KMS-11 (cell line): ENCODE measurements around the gene WBP11.

Experiments used
- H2AFZ ChIP-seq: fragments of 200-600 bp; sonication (generic); 2 replicates; pipeline ENCODE4 v1.6.1; 2016; ENCODE audit warnings: antibody characterized with exemption, mixed run types, low read depth
- H3K27ac ChIP-seq: fragments of 200-600 bp; sonication (generic); 2 replicates; pipeline ENCODE4 v1.6.1; 2016; ENCODE audit warnings: mild to moderate bottlenecking, mixed run types
- H3K27me3 ChIP-seq: fragments of 200-600 bp; sonication (generic); 2 replicates; pipeline ENCODE4 v1.6.1; 2017; ENCODE audit warnings: mild to moderate bottlenecking, low read depth, mixed run types, moderate library complexity; ENCODE audit not compliant: insufficient read depth
- H3K36me3 ChIP-seq: fragments of 200-600 bp; sonication (generic); 2 replicates; pipeline ENCODE4 v1.6.1; 2017; ENCODE audit warnings: mild to moderate bottlenecking, mixed run types; ENCODE audit not compliant: insufficient read depth
- H3K4me1 ChIP-seq: fragments of 200-600 bp; sonication (generic); 2 replicates; pipeline ENCODE4 v1.6.1; 2016; ENCODE audit warnings: mild to moderate bottlenecking, low read depth, mixed run types; ENCODE audit not compliant: poor library complexity, severe bottlenecking
- H3K4me2 ChIP-seq: fragments of 200-600 bp; sonication (generic); 2 replicates; pipeline ENCODE4 v1.7.0; 2016; ENCODE audit warnings: mild to moderate bottlenecking, mixed run types
- H3K4me3 ChIP-seq: fragments of 200-600 bp; sonication (generic); IDR thresholded peaks from 2 replicates; pipeline ENCODE4 v1.6.1; 2017; ENCODE audit warnings: low read depth, low read length, mixed read lengths; ENCODE audit not compliant: insufficient read depth
- H3K79me2 ChIP-seq: fragments of 200-600 bp; sonication (generic); 2 replicates; pipeline ENCODE4 v1.6.1; 2016; ENCODE audit warnings: low read depth, mixed run types; ENCODE audit not compliant: insufficient read depth
- H3K9ac ChIP-seq: fragments of 200-600 bp; sonication (generic); 2 replicates; pipeline ENCODE4 v1.6.1; 2016; ENCODE audit warnings: mild to moderate bottlenecking, mixed run types
- H4K20me1 ChIP-seq: fragments of 200-600 bp; sonication (generic); 2 replicates; pipeline ENCODE4 v1.6.1; 2016; ENCODE audit warnings: mild to moderate bottlenecking, mixed run types; ENCODE audit not compliant: insufficient read depth
- TF ChIP-seq, protein P1 (sequence below): fragments of 200-600 bp; sonication (generic); conservative IDR thresholded peaks from 2 replicates; pipeline ENCODE4 v1.6.1; 2017; ENCODE audit warnings: low read depth, mild to moderate bottlenecking, antibody characterized with exemption, low read length, moderate library complexity, mixed read lengths

Gene WBP11

DNA sequence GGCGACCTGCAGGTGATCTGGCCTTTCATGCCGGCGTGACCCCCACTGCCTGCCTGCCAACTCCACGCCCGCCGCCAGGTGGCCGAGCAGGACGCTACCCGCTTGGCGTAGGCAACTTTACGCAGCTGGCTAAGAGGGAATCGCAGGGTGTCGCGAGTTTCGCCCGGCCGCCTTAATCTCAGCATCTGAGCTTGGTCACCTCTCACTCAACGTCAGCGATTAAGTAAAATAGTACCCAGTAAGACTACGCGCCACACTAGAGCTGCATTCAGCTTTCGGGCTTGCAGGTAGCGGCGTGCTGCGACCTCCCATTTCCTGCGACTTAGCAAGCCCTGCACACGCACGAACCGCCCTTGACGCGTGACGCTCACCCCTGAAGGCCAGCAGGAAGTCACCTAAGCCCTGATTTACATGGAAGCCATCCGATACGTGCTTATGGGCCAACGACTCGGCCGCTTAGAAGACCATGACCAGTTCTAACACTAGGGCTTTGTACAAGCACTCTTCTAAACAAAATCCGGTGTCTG, 33.2 kb downstream of the WBP11 start:
- H3K4me3 ChIP-seq = no peak overlapping the region
- peak overlapping the region; percentile 90; the same call in 1 of the 2 replicates for H3K4me2 ChIP-seq
- H3K79me2 ChIP-seq = peaks cover 15% of the 10 kb centered on the region; the same call in 1 of the 2 replicates
- peaks cover 19% of the 10 kb centered on the region for H3K4me1 ChIP-seq
- H3K36me3 ChIP-seq = no peaks in the 10 kb centered on the region
- H3K27me3 ChIP-seq = no peaks in the 10 kb centered on the region
- H3K9ac ChIP-seq = peak overlapping the region; percentile 97
- TF ChIP-seq, protein P1, sequence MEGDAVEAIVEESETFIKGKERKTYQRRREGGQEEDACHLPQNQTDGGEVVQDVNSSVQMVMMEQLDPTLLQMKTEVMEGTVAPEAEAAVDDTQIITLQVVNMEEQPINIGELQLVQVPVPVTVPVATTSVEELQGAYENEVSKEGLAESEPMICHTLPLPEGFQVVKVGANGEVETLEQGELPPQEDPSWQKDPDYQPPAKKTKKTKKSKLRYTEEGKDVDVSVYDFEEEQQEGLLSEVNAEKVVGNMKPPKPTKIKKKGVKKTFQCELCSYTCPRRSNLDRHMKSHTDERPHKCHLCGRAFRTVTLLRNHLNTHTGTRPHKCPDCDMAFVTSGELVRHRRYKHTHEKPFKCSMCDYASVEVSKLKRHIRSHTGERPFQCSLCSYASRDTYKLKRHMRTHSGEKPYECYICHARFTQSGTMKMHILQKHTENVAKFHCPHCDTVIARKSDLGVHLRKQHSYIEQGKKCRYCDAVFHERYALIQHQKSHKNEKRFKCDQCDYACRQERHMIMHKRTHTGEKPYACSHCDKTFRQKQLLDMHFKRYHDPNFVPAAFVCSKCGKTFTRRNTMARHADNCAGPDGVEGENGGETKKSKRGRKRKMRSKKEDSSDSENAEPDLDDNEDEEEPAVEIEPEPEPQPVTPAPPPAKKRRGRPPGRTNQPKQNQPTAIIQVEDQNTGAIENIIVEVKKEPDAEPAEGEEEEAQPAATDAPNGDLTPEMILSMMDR = peak; percentile 74
- peak overlapping the region; percentile 46 for H2AFZ ChIP-seq
- H3K27ac ChIP-seq = peak overlapping the region; percentile 98
- H4K20me1 ChIP-seq = no peaks in the 10 kb centered on the region

DNA sequence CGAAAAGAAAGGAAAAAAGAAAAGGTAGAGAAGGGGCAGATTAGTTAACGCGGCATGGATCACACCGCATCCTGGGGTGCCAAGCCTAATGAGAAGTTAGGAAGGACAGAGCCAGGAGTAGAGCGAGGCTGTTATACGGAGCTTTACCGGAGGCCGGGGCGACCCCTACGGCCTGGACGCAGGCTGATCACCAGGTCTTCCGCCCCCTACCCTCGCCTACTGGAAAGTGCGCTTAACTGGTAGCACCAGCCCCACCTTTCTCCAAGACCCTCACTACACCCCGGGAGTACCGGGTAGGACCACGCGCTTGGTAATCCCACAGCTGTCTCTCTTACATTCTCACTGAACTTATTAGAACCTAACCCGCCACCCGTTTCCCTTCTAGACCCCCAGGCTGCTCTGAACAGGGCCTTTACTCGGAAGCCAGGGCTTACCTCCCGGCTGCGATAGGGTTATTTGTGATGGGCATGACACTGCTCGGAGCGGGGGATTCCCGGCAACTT, 33.8 kb downstream of the WBP11 start:
- no peaks in the 10 kb centered on the region for H3K27me3 ChIP-seq
- TF ChIP-seq, protein P1 = no peak
- H3K27ac ChIP-seq = peak overlapping the region; percentile 98
- no peaks in the 10 kb centered on the region for H4K20me1 ChIP-seq
- peak overlapping the region; percentile 97 for H3K9ac ChIP-seq
- no peaks in the 10 kb centered on the region for H3K36me3 ChIP-seq
- H3K4me2 ChIP-seq = peak overlapping the region; percentile 90; the same call in 1 of the 2 replicates
- peaks cover 19% of the 10 kb centered on the region for H3K4me1 ChIP-seq
- peaks cover 15% of the 10 kb centered on the region; the same call in 1 of the 2 replicates for H3K79me2 ChIP-seq
- no peak overlapping the region for H3K4me3 ChIP-seq
- H2AFZ ChIP-seq = peak overlapping the region; percentile 46

DNA sequence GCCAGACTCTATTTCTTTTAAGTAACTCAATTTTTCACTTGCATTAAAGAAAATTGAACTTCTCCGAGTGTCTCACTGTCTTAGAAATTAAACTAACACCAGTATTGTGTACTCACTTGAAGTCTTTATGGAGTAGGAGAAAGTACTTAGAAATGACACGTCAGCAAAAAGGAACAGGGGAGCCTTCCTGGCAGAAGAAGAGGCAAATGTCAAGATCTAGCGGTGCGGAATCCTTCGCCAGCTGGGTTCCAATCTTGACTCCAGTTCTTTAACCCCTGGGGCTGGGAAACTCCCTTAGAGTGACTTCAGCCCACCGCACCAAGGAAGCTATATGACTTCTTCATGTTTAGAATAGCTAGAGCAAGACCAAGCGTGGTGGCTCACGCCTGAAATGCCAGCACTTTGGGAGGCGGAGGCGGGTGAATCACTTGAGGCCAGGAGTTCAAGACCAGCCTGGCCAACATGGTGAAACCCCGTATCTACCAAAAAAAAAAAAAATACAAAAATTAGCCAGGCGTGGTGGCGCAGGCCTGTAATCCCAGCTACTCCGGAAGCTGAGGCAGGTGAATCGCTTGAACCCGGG, 34.4 kb downstream of the WBP11 start:
- H3K79me2 ChIP-seq = peaks cover 15% of the 10 kb centered on the region; the same call in 1 of the 2 replicates
- peak overlapping the region; percentile 90; the same call in 1 of the 2 replicates for H3K4me2 ChIP-seq
- peak overlapping the region; percentile 98; the same call in 1 of the 2 replicates for H3K27ac ChIP-seq
- H3K36me3 ChIP-seq = no peaks in the 10 kb centered on the region
- TF ChIP-seq, protein P1 = no peak
- H3K27me3 ChIP-seq = no peaks in the 10 kb centered on the region
- H3K9ac ChIP-seq = peak overlapping the region; percentile 97; the same call in 1 of the 2 replicates
- no peaks in the 10 kb centered on the region for H4K20me1 ChIP-seq
- H3K4me3 ChIP-seq = no peak overlapping the region
- H3K4me1 ChIP-seq = peaks cover 19% of the 10 kb centered on the region
- H2AFZ ChIP-seq = peak overlapping the region; percentile 46; the same call in 1 of the 2 replicates

DNA sequence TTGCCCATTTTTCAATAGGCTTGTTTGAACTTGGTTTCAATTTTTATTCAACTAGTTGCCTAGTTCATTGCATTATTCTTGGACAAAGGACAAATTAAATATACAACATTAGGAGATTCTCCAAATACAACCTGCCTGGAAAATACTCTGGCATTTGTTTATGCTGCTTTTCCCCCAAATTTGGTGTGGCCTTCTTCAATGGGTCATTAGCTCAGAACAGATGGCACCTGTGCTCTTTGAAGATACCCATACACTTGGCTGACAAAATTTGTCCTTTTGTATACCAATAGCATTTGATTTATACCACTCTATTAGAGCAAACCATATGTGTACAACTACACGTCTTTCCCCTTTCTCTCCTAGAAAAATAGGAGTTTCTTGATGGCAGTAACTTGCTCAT, 35.7 kb downstream of the WBP11 start:
- TF ChIP-seq, protein P1 = no peak
- H3K79me2 ChIP-seq = peaks cover 15% of the 10 kb centered on the region; the same call in 1 of the 2 replicates
- H3K36me3 ChIP-seq = no peaks in the 10 kb centered on the region
- H4K20me1 ChIP-seq = no peaks in the 10 kb centered on the region
- no peak overlapping the region for H3K4me2 ChIP-seq
- peaks cover 19% of the 10 kb centered on the region for H3K4me1 ChIP-seq
- H3K27ac ChIP-seq = no peak overlapping the region
- H3K4me3 ChIP-seq = no peak overlapping the region
- no peak overlapping the region for H2AFZ ChIP-seq
- H3K27me3 ChIP-seq = no peaks in the 10 kb centered on the region
- H3K9ac ChIP-seq = no peak overlapping the region
